ENCODE results near the gene OLFML2B.
A peak's percentile ranks its signal among the peaks of the same experiment; 100 is the strongest.
"Not testable (repeated sequence)": the region's sequence is repeated elsewhere in the genome, so short reads cannot be mapped to it uniquely, and the experiment has no call there.

Gene OLFML2B

GRCh38 chr1:162055062-162055461, 31.4 kb upstream of the OLFML2B start:
- FAIRE-seq (no peak), DNase-seq (ENCODE audit: insufficient read length, low spot score) (no peak)
- TF ChIP-seq, protein P1, sequence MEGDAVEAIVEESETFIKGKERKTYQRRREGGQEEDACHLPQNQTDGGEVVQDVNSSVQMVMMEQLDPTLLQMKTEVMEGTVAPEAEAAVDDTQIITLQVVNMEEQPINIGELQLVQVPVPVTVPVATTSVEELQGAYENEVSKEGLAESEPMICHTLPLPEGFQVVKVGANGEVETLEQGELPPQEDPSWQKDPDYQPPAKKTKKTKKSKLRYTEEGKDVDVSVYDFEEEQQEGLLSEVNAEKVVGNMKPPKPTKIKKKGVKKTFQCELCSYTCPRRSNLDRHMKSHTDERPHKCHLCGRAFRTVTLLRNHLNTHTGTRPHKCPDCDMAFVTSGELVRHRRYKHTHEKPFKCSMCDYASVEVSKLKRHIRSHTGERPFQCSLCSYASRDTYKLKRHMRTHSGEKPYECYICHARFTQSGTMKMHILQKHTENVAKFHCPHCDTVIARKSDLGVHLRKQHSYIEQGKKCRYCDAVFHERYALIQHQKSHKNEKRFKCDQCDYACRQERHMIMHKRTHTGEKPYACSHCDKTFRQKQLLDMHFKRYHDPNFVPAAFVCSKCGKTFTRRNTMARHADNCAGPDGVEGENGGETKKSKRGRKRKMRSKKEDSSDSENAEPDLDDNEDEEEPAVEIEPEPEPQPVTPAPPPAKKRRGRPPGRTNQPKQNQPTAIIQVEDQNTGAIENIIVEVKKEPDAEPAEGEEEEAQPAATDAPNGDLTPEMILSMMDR (IDR thresholded peaks at IDR 0.05; ENCODE audit: insufficient read depth, missing control alignments), result no peak

DNA sequence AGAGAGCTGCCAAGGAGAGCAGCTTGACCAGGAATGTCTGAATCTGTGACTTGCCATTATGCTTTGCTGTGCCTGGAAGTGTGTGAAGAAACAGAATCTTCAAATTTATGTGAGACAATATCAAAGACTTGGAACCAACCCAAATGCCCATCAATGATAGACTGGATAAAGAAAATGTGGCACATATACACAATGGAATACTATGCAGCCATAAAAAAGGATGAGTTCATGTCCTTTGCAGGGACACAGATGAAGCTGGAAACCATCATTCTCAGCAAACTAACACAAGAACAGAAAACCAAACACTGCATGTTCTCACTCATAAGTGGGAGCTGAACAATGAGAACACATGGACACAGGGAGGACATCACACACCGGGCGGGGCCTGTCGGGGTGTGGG, 30.3 kb upstream of the OLFML2B start:
- not testable (repeated sequence) for DNase-seq (ENCODE audit: insufficient read length, low spot score); FAIRE-seq

GRCh38 chr1:162046921-162047320, 23.3 kb upstream of the OLFML2B start:
- DNase-seq (ENCODE audit: insufficient read length, low spot score), result no peak
- TF ChIP-seq, protein P1 (IDR thresholded peaks at IDR 0.05; ENCODE audit: insufficient read depth, missing control alignments), result no peak
- FAIRE-seq, result peak; percentile 88

DNA sequence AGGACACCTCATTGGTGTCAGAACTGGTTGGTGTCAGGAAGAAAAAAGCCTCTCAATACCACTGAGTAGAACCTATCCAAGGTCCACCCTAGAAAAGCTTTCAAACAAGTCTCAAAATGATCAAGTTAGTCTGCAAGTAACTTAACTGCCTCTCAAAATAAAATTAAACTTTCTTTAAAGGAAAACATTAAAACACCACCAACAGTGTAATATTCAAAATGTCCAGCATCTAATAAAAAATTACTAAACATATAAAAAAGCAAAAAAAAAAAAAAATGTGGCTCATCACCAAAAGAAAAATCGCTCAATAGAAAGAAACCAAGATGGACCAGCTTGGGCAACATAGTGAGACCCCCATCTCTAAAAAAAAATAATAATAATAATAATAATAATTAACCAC, 18.7 kb upstream of the OLFML2B start:
- DNase-seq (ENCODE audit: insufficient read length, low spot score) (no peak), FAIRE-seq (no peak)
- TF ChIP-seq, protein P1 (IDR thresholded peaks at IDR 0.05; ENCODE audit: insufficient read depth, missing control alignments), result no peak

DNA sequence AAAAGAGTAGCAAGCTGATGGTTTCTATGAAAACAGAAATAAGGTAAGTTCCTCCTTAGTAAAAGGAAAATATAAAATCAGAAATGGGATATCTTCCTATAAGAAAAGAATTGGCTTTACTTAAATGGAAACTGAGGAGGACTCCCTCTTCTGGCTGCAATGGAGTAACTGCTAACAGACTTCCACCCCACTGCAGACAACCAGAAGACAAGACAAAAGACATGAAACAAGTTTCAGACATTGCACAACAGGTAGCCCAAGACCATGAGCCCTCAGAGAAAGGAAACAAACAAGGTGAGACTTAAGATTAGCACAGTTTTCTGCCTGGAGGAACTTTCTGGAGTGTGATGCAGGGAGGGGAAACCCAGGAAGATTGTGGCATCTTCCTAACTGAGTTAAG, 17.0 kb upstream of the OLFML2B start:
- TF ChIP-seq, protein P1 (IDR thresholded peaks at IDR 0.05; ENCODE audit: insufficient read depth, missing control alignments), result peak; percentile 34
- no peak for DNase-seq (ENCODE audit: insufficient read length, low spot score)
- FAIRE-seq, result no peak

GRCh38 chr1:162040001-162040400, 16.3 kb upstream of the OLFML2B start:
- TF ChIP-seq, protein P1 (IDR thresholded peaks at IDR 0.05; ENCODE audit: insufficient read depth, missing control alignments), result no peak
- FAIRE-seq (no peak), DNase-seq (ENCODE audit: insufficient read length, low spot score) (no peak)

GRCh38 chr1:162038624-162039023, 15.0 kb upstream of the OLFML2B start:
- FAIRE-seq (no peak), DNase-seq (ENCODE audit: insufficient read length, low spot score) (no peak)
- TF ChIP-seq, protein P1 (IDR thresholded peaks at IDR 0.05; ENCODE audit: insufficient read depth, missing control alignments), result no peak

DNA sequence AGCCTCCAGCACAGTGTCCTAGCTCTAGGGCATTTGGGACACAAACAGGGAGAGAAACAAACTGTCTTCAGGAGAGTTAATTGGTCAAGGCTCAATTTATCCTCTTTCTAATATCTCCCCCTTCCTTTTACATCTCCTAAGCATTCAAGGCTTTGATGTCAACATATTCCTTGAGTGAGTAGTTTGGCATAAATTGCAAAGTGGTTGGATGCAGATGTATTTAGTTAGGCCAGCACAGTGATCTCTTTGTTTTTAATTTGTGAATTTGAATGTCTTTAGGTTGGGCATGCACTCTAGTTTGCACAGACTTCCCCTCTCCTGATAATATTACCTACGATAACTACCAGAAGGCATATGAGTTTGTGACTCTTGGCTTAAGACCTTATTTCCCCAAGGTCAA, 12.5 kb upstream of the OLFML2B start:
- TF ChIP-seq, protein P1 (IDR thresholded peaks at IDR 0.05; ENCODE audit: insufficient read depth, missing control alignments), result no peak
- no peak for DNase-seq (ENCODE audit: insufficient read length, low spot score)
- peak; percentile 72 for FAIRE-seq
